IPS-18c (cell line): Measurements from ENCODE around the gene KCNG4.

Experiments
- H3K4me3 ChIP-seq: 2 replicates; pipeline ENCODE4 v1.7.0; 2013; ENCODE audit warnings: low read depth, mild to moderate bottlenecking, low read length, moderate library complexity; ENCODE audit not compliant: insufficient read depth
- H3K9me3 ChIP-seq: one replicate; pipeline ENCODE4 v1.6.1; 2013; ENCODE audit warnings: mild to moderate bottlenecking, low read length, moderate library complexity; ENCODE audit not compliant: control insufficient read depth, insufficient read depth

The KCNG4 gene

DNA sequence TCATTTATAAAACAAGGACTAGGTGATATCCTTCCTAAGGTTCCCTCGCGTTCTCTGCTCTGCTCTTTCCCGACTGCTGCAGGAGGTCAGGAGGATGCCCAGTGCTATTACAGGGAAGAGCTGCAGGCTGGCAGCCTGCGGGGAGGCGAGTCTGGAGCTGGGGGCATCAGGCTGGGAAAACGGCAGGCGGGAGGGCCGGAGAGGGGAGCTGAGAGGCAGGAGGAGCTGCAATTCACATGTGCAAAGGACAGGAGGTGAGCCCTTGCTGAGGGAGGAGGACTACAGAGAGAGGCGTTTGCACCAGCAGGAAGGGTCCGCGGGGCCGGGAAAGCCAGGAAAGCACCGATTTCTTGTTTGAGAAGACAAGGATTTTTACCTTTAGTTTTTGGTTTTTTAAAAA, 40.7 kb downstream of the KCNG4 start:
- Histone ChIP-seq H3K4me3 (no peak overlapping the region), H3K9me3 (peaks cover 2% of the 10 kb centered on the region)

DNA sequence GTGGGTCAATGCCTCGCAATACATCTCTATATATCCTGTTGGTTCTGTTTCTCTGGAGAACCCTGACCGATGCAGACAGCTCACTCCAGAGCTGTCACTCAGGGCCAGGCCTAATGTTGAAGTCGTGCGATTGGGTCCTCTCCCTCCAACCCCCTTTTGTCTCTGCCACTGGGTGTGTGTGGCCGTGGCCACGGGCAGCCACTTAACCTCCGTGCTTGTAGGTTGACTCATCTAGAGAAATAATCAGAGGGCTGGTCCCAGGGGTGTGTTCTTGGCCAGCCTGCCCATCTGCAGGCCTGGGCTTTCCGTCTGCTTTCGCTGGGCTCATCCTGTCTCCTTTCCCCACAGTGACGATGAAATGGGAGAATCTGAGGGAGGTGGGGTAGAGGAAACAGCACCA, 41.4 kb downstream of the KCNG4 start:
- peaks cover 2% of the 10 kb centered on the region for H3K9me3 ChIP-seq

DNA sequence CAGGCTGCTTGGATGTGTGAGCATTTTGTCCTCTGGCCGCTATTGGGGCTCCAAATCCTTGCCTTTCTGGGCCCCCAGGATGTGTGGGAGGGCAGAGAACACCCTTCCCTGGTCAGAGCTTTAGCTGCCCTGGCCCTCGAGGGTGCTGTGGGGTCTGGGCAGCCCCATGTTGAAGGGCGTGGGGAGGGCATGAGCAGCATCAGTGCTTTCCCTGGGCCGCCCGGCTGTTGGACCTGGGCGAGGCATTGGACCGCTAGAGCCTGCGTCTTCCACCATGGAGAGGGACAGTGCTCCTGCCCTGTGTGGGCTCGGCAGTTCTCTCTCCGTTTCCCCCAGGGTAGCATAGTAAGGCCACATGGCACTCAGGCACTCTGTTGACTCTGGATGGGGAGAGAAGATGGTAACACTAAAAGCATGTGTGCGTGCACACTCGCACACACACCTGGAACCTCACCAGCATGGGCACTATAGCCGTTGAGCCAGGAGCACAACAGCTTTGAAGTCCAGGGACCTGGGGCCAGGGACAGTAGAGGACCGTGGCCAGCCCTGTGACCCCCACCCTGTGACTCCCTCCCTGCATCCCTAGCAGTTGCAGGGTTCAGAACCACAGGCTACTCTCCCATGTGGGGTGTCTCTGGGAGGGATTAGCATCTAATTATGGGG, 42.2 kb downstream of the KCNG4 start:
- H3K4me3 ChIP-seq = no peak overlapping the region
- H3K9me3 ChIP-seq = peaks cover 2% of the 10 kb centered on the region

More for the DNA sequence above, 41.4 kb downstream of the KCNG4 start:
- no peak overlapping the region for H3K4me3 ChIP-seq

DNA sequence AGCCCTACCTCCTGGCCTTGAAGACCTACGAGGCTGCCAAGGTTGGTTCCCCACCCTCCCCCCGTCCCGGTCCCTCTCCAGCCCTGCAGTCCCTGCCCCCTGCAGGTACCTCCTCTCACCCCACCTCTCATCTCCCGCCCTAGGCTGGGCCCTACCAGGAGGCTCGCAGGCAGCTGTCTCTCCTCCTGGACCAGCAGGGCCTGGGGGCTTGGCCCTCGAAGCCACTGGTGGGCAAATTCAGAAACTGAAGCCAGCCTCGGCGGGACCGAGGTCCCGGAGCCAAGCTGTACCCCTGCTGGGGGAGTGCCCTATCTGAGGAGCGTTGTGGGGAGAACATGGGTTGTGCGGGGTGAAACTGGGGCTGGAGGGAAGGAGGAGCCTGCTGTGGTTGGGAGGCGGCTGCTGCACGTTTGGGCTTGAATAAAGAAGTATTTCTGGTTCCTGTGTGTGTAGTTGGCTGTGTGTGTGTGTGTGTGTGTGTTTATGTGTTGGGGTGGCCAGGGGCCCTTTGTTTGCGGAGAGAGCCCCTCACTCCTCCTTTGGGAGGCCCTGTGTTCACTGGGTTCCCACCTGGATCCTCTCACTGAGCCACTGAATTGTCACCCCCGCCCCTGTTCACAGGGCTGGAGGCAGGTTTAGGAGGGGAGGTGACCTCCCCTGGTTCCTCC, 43.0 kb downstream of the KCNG4 start:
- H3K4me3 ChIP-seq = no peak overlapping the region

DNA sequence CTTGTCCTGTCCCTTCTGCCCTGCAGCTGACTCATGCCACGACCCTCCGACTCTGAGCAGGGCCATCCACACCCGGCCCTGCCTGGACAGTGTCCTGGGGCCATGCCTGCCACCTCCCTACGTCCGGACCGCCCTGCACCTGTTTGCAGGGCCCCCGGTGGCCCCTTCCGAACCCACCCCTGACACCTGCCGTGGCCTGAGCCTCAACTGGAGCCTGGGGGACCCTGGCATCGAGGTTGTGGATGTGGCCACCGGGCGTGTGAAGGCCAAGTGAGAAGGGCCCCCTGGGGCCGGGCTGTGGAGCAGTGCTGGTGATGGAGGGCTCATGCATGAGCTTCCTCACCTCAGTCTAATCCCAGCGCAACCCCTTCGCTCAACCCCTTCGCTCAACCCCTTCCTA, 43.7 kb downstream of the KCNG4 start:
- Histone ChIP-seq H3K4me3 (no peak overlapping the region), H3K9me3 (peaks cover 2% of the 10 kb centered on the region)

More for the DNA sequence above, 43.0 kb downstream of the KCNG4 start:
- peaks cover 2% of the 10 kb centered on the region for H3K9me3 ChIP-seq

DNA sequence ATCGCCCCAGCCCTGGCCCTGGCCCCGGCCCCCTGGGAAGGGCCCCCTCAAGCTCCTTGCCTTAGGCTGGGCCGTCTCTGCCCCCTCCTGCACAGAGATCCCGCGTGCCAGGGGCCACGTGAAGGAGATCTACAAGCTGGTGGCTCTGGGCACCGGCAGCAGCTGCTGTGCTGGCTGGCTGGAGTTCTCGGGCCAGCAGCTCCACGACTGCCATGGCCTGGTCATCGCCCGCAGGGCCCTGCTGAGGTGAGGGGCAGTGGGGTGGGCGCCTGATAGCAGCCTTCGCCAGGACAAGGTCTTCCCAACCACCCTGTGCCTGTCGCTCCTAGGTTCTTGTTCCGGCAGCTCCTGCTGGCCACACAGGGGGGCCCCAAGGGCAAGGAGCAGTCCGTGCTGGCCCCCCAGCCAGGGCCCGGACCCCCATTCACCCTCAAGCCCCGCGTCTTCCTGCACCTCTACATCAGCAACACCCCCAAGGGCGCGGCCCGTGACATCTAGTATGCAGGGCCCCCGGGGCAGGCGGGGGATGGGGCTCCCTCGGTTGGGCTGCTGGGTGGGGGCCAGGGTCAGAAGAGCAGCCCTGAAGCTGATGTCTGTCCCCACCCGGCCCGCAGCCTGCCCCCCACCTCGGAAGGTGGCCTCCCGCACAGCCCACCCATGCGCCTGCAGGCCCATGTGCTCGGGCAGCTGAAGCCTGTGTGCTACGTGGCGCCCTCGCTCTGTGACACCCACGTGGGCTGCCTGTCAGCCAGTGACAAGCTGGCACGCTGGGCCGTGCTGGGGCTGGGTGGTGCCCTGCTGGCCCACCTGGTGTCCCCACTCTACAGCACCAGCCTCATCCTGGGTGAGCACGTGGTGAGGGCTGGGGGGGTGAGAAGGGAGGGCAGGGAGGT, 44.4 kb downstream of the KCNG4 start:
- H3K9me3 ChIP-seq = peaks cover 2% of the 10 kb centered on the region
- no peak overlapping the region for H3K4me3 ChIP-seq

DNA sequence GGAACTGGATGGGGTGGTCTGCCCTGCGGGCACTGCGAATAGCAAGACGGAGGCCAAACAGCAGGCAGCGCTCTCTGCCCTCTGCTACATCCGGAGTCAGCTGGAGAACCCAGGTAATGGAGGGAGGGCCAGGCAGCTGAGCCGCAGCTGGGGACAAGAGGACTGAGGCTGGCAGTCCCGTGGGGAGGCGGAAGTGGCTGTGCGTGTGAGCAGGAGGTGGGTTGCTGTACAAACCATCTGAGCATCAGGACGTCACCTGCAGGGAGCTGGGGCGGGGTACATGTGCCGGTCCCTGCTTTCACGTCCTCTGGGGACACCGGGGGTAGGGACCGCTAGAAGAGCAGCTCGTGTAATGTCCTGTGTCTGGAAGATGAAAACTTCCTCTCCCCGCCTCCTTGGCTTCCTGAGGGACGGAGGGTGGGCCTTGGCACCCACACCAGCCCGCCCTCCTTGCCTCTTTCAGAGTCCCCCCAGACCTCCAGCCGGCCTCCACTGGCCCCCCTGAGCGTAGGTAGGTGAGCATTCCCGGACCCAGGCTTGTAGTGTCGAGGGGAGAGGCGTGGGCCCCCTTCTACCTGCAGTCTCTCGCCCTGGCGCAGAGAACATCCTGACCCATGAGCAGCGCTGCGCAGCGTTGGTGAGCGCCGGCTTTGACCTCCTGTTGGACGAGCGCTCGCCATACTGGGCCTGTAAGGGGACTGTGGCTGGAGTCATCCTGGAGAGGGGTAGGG, 45.2 kb downstream of the KCNG4 start:
- no peak overlapping the region for H3K4me3 ChIP-seq
- H3K9me3 ChIP-seq = peaks cover 2% of the 10 kb centered on the region

DNA sequence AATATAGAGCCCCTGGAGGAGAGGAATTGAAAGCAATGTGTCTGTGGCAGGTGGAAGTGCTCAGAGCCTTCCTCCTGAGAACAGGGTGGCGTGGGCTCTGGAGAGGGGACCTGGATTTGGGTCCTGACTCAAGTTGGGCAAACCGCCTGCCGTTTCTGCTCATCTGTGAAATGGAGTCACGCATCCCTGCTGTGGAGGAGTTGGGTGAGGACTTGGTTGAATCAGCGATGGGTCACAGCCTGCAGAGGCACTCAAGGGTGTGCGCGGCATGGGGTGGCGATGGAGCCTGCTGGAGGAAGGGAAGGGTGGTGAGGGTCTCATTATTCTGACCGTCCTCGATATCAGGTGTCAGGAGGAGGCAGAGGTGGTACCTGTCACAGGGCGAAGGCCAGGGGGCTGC, 45.8 kb downstream of the KCNG4 start:
- H3K9me3 ChIP-seq = peaks cover 2% of the 10 kb centered on the region
- H3K4me3 ChIP-seq = no peak overlapping the region

DNA sequence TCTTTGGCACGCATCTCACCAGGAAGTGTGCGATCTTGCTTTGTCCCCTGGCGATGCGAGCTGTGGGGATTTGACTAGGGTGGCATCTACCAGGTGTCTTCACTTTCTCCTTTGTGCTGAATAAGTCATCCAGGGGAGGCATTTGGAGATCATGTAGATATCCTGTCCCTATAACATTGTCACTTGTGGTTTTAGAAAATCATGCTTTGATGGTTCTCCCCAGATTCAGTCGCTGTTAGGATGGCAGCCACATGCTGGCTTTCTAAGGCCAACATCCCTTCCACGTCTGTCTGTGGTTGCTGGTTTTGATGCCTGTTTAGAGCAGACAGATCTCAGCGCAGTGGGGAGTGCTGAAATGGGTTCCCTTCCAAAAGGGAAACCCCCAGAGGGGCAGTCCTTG, 46.3 kb downstream of the KCNG4 start:
- Histone ChIP-seq H3K4me3 (no peak overlapping the region), H3K9me3 (peaks cover 2% of the 10 kb centered on the region)

DNA sequence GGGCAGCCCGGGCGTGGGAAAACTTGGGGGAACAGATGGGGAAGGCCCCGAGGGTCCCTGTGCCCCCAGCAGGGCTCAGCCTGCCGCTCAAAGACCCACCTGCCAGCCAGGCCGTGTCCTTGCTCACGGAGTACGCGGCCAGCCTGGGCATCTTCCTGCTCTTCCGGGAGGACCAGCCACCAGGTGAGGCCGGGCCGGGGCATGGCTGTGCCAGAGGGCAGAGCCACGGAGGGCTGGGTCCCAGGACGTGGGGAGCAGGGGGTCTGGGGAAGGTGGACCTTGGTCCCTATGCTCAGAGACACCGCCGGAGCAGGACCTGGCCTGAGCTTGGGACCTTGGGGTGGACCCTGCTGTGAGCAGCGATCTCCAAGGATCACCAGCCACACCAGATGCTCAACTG, 48.3 kb downstream of the KCNG4 start:
- Histone ChIP-seq H3K9me3 (peaks cover 2% of the 10 kb centered on the region), H3K4me3 (no peak overlapping the region)

DNA sequence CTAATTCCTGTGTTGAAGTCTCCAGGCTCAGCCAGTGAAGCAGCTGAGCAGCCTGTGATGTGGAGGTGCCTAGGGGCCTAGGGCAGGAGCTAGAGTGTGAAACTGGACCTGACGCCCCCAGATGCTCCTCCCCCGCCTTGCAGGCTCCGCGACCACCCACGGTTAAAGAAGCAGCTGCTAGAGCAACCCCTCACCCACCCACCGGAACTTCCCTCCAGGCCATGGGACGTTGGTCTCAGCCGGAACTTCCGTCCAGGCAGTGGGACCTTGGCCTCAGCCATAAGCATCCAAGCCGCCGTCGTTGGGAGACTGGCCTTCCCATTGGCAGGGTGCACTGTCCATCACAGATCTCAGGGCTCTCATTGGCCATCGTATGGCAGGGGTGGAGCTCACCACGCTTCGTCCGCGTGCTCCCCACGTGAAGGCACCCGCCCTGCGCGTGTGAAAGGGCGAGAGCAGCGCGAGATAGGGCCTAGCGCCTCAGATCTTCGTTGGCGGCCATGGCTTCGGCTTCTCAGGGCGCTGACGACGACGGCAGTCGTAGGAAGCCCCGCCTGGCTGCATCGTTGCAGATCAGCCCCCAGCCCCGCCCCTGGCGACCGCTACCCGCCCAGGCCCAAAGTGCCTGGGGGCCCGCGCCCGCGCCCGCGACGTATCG, 49.0 kb downstream of the KCNG4 start, which contains the start of gene ADAD2:
ADAD2 (plus strand) TSS at position 427 of the 658 bp plus-strand sequence; CDS start at position 501, 74 bp downstream.
- Histone ChIP-seq H3K9me3 (no peaks in the 10 kb centered on the region), H3K4me3 (no peak within 1 kb of the TSS; the same call in 1 of the 2 replicates)

DNA sequence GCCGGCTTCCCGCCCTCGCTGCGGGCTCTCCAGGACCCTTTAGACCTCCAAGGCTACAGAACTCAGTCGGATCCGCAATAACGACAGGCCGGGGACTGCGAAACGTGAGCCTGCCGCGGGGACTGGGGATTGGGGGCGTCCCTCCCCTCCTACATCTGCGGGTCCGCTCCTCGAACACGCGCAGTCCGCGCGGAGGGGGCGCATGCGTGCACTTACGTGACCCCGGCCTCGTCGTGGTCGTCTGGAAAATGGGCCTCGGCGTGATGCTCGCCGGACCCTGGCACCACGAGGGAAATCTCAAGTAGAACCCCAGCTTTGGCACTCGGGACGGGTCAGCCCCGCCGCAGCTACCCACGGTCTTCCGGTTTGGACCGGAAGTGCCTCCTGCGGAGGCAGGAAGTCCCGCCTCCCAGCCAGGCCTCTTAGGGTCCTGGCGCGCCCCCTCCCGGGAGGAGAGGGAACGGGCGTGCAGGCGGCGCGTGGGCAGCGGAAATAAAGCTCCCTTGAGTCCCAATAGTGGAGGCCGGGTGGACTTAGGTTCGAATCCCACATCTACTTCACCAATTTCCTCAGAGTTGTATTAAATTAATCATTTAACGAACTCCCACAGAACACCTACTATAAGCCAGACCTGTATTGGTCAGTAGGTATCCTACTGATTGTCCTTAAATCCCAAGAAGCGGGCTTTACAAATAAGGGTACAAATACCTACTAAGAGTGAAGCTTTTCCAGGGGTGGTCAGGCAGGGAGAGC, 53.0 kb downstream of the KCNG4 start, which contains the start of gene TAF1C:
TAF1C (minus strand) TSS at position 373 of the 753 bp plus-strand sequence. CDS start 2,069 bp downstream, outside the sequence.
- peak within 1 kb of the TSS; percentile 99 for H3K4me3 ChIP-seq
- no peaks in the 10 kb centered on the region for H3K9me3 ChIP-seq

DNA sequence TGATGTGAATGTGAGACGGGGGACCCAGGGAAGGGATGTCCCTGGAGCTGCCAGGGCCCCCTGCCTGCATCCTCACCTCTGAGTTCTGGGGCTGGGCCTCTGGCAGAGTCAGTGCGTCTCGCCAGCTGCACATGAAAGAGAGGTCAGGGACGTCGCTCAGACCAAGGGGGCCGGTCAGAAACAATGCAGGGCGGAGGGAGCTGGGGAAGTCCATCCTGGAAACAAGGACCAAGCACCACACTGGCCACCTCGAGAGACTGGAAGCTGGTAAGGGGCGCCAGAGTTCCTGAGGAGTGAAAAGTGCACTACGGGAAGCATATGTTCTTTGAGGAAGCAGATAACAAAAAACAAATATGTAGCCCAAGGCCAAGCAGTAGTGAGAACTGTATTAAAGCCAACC, 55.0 kb downstream of the KCNG4 start:
- H3K4me3 ChIP-seq = no peak overlapping the region
- H3K9me3 ChIP-seq = no peaks in the 10 kb centered on the region

DNA sequence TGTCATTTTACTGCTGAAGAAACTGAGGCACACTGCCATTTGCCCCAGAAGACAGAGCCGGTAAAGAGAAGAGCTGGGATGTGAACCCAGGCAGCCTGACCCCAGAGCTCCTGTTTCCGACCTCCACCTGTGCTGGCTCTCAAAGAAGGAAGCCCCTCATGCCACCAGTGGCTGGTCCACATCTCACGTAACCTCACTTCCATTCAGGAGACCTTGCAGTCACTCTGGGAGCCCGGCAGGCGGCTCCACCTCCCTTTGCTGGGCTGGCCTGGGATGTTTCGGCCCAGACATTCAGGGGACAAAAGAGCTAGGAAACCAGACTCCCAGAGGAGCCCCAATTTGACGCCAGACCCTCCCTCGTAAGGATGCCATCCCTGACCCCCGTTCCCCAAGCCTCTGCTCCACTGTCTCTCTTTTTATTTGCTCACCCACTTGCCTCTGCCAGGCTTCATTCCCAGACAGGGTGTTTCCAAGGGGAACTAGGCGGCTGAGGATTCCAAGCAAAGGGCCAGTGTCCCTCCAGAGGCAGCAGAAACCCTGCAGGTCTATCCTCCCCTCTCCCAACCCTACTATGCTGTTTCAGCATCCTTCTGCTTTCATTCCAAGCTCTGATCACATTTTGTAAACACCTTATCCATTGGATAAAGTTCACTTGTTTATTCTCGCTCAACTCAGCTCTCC, 55.8 kb downstream of the KCNG4 start:
- Histone ChIP-seq H3K4me3 (no peak overlapping the region), H3K9me3 (no peaks in the 10 kb centered on the region)

DNA sequence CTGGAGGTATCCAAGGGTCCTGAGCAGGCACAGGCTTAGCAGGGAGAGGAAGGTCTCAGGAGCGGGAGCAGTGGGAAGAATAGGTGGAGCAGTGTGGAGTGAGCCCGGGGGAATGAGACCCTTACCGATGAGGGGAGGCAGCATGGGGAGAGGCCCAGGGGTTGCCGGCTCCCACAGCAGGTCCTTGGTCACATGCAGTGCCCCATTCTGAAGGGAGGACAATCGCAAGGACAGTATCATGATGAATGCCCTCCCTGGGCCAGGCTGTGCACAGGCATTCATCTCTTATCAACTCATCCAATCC, 56.3 kb downstream of the KCNG4 start:
- no peak overlapping the region for H3K4me3 ChIP-seq
- H3K9me3 ChIP-seq = no peaks in the 10 kb centered on the region
